HCT116 (cell line): ENCODE measurements around the gene ACER3. TPM values are rescaled to one million over a fixed set of nuclear protein-coding genes. Genes with fewer than 3 reads are reported as not detected.

Experiments used
- ATAC-seq: fragments of 200-7000 bp; cut with Tn5 transposase; 2 replicates; pipeline ENCODE4 v1.9.1; 2020; ENCODE audit warnings: mild to moderate bottlenecking, moderate library complexity
- BruUV-seq: library from RNA; stranded (reverse); fragments of 400-500 nt; replicated peaks from 2 replicates; lab custom pipeline; 2021; lab: Mats Ljungman, UMichigan
- CTCF ChIA-PET: fragments of 300-600 bp; sonication (Branson Sonifier 250); formaldehyde crosslinking; loops from one replicate; lab custom pipeline; 2021; ENCODE audit warnings: antibody characterized with exemption; lab: Charles Lee
- POLR2A ChIA-PET: fragments of 300-600, 350-600 bp; sonication (Branson Sonifier 250); formaldehyde crosslinking; loops from one replicate; lab custom pipeline; 2021; ENCODE audit warnings: antibody characterized with exemption; lab: Charles Lee
- RAD21 ChIA-PET, 2 experiments: fragments of 300-600 bp; sonication (Branson Sonifier 250); formaldehyde crosslinking; loops; one replicate each; lab custom pipeline; 2023; ENCODE audit warnings: low total read pairs in 2 of 2; ENCODE audit not compliant: uncharacterized antibody in 2 of 2, unreplicated experiment in 2 of 2, low non-redundant PET in 1 of 2; lab: Charles Lee
- DNase-seq: peaks from one replicate; pipeline ENCODE4 v3.0.0-alpha.2; 2010; ENCODE audit warnings: low read depth, low spot score
- H2AFZ ChIP-seq: fragments of 200-600 bp; shearing (Covaris generic), sonication (generic); 2 replicates; pipeline ENCODE4 v1.6.1; 2017; ENCODE audit warnings: low read depth, mixed run types, mixed read lengths, antibody characterized with exemption, low read length; ENCODE audit not compliant: poor library complexity, severe bottlenecking
- H3K27ac ChIP-seq: 2 replicates; pipeline ENCODE4 v1.5.1; 2012; ENCODE audit warnings: low read depth, low read length
- H3K27me3 ChIP-seq: fragments of 200-600 bp; sonication (generic); 2 replicates; pipeline ENCODE4 v1.6.1; 2016; ENCODE audit warnings: mixed run types, low read length, mixed read lengths; ENCODE audit not compliant: insufficient read depth
- H3K36me3 ChIP-seq, 2 experiments: fragments of 200-500 bp in 1 of 2; fragments of 200-600 bp in 1 of 2; sonication (Bioruptor generic) in 1 of 2; sonication (generic) in 1 of 2; 2 replicates each; pipeline versions ENCODE4 v1.5.1 to v1.6.1; 2014 to 2016; ENCODE audit warnings: low read length in 2 of 2, inconsistent platforms in 1 of 2, mixed read lengths in 1 of 2, mixed run types in 1 of 2; ENCODE audit not compliant: insufficient read depth in 2 of 2, control insufficient read depth in 1 of 2
- H3K4me1 ChIP-seq, 2 experiments: fragments of 200-600 bp in 1 of 2; sonication (generic) in 1 of 2; 2 replicates each; pipeline versions ENCODE4 v1.5.1 to v1.6.1; 2012 to 2017; ENCODE audit warnings: low read length in 2 of 2, inconsistent platforms in 1 of 2, mild to moderate bottlenecking in 1 of 2, mixed read lengths in 1 of 2, mixed run types in 1 of 2, moderate library complexity in 1 of 2; ENCODE audit not compliant: insufficient read depth in 2 of 2, control insufficient read depth in 1 of 2
- H3K4me2 ChIP-seq: fragments of 200-600 bp; sonication (generic); 2 replicates; pipeline ENCODE4 v1.6.1; 2017; ENCODE audit warnings: mixed run types, low read length, mixed read lengths
- H3K4me3 ChIP-seq, 2 experiments: fragments of 200-600 bp in 1 of 2; sonication (generic) in 1 of 2; replicated peaks in 1 of 2; 2 replicates each; pipeline ENCODE4 v1.5.1; 2011 to 2016; ENCODE audit warnings: low read length in 2 of 2, control low read depth in 1 of 2, low read depth in 1 of 2, mild to moderate bottlenecking in 1 of 2, mixed read lengths in 1 of 2, mixed run types in 1 of 2
- H3K79me2 ChIP-seq: fragments of 200-600 bp; sonication (generic); 2 replicates; pipeline ENCODE4 v1.6.1; 2017; ENCODE audit warnings: mild to moderate bottlenecking, mixed run types, low read length, moderate library complexity, mixed read lengths; ENCODE audit not compliant: insufficient read depth
- H3K9ac ChIP-seq: fragments of 200-600 bp; sonication (generic); 2 replicates; pipeline ENCODE4 v1.6.1; 2016; ENCODE audit warnings: low read length, mixed read lengths
- H3K9me2 ChIP-seq: fragments of 200-600 bp; sonication (generic), shearing (Covaris generic); 2 replicates; pipeline ENCODE4 v1.6.1; 2017; ENCODE audit warnings: mixed run types, mild to moderate bottlenecking, moderate library complexity; ENCODE audit not compliant: insufficient read depth
- H3K9me3 ChIP-seq, 2 experiments: fragments of 200-500 bp in 1 of 2; fragments of 200-600 bp in 1 of 2; sonication (Bioruptor generic) in 1 of 2; sonication (generic) in 1 of 2; 2 replicates each; pipeline ENCODE4 v1.6.1; 2014 to 2017; ENCODE audit warnings: low read length in 2 of 2, mixed read lengths in 2 of 2, inconsistent platforms in 1 of 2, low read depth in 1 of 2, mild to moderate bottlenecking in 1 of 2, mixed run types in 1 of 2, moderate library complexity in 1 of 2; ENCODE audit not compliant: control insufficient read depth in 1 of 2, insufficient read depth in 1 of 2
- H4K20me1 ChIP-seq: fragments of 200-600 bp; sonication (generic), shearing (Covaris generic); 2 replicates; pipeline ENCODE4 v1.6.1; 2017; ENCODE audit warnings: mixed run types, mild to moderate bottlenecking, moderate library complexity; ENCODE audit not compliant: insufficient read depth
- ATF3 ChIP-seq: IDR thresholded peaks from 2 replicates; pipeline ENCODE4 v1.6.1; 2012
- CBX3 ChIP-seq: IDR thresholded peaks from 2 replicates; pipeline ENCODE4 v1.6.1; 2012; ENCODE audit warnings: low read depth
- EGR1 ChIP-seq: IDR thresholded peaks from 2 replicates; pipeline ENCODE4 v1.6.1; 2012; ENCODE audit warnings: low read depth
- ELF1 ChIP-seq: IDR thresholded peaks from 2 replicates; pipeline ENCODE4 v1.6.1; 2012; ENCODE audit warnings: low read depth, borderline replicate concordance
- EZH2phosphoT487 ChIP-seq: fragments of 200-600 bp; IDR thresholded peaks from 2 replicates; pipeline ENCODE4 v1.6.1; 2018; ENCODE audit warnings: antibody characterized with exemption, borderline replicate concordance
- FOSL1 ChIP-seq: IDR thresholded peaks from 2 replicates; pipeline ENCODE4 v1.6.1; 2012; ENCODE audit warnings: low read depth
- JUND ChIP-seq: IDR thresholded peaks from 2 replicates; pipeline ENCODE4 v1.6.1; 2012
- MAX ChIP-seq: IDR thresholded peaks from 2 replicates; pipeline ENCODE4 v1.6.1; 2012
- POLR2A ChIP-seq: IDR thresholded peaks from 2 replicates; pipeline ENCODE4 v1.7.0; 2011; ENCODE audit warnings: borderline replicate concordance; ENCODE audit not compliant: insufficient read depth, insufficient read length; ENCODE audit errors: extremely low read depth
- POLR2AphosphoS5 ChIP-seq: IDR thresholded peaks from 2 replicates; pipeline ENCODE4 v1.6.1; 2011; ENCODE audit warnings: mild to moderate bottlenecking, low read depth, low read length, moderate library complexity
- RAD21 ChIP-seq: IDR thresholded peaks from 2 replicates; pipeline ENCODE4 v1.6.1; 2012; ENCODE audit warnings: low read depth, mild to moderate bottlenecking
- REST ChIP-seq: IDR thresholded peaks from 2 replicates; pipeline ENCODE4 v1.6.1; 2012; ENCODE audit warnings: low read depth
- SIN3A ChIP-seq: IDR thresholded peaks from 2 replicates; pipeline ENCODE4 v1.6.1; 2012; ENCODE audit warnings: low read depth
- SRF ChIP-seq: IDR thresholded peaks from 2 replicates; pipeline ENCODE4 v1.6.1; 2012; ENCODE audit warnings: low read depth
- YY1 ChIP-seq: IDR thresholded peaks from 2 replicates; pipeline ENCODE4 v1.6.1; 2011; ENCODE audit warnings: low read length, low read depth, moderate library complexity, mild to moderate bottlenecking; ENCODE audit not compliant: insufficient replicate concordance; ENCODE audit errors: extremely low read depth
- ZFX ChIP-seq: fragments of 450-650 bp; IDR thresholded peaks from 2 replicates; pipeline ENCODE4 v1.6.1; 2017
- intact Hi-C: fragments of 100-400 bp; cut with micrococcal nuclease; formaldehyde crosslinking; loops from 2 replicates; pipeline ENCODE4 v1.10.0; 2022
- total RNA-seq: library from RNA; stranded (reverse); gene quantifications from one replicate; pipeline ENCODE4 v1.2.1, GENCODE V29; 2021; ENCODE audit not compliant: unreplicated experiment

Gene ACER3
- total RNA-seq, 1 experiment from 2014 or later: 19.1 TPM

GRCh38 chr11:77024745-77025144, 164.0 kb downstream of the ACER3 start:
- H3K9me2 ChIP-seq: no peaks in the 10 kb centered on the region
- TF ChIP-seq YY1: no peak
- TF ChIP-seq EGR1: no peak
- no peak for TF ChIP-seq SIN3A
- TF ChIP-seq SRF: no peak
- no peak for TF ChIP-seq FOSL1
- TF ChIP-seq ELF1: no peak
- TF ChIP-seq REST: no peak
- TF ChIP-seq EZH2phosphoT487: no peak
- no peak for TF ChIP-seq ATF3
- TF ChIP-seq JUND: no peak
- TF ChIP-seq RAD21: no peak
- TF ChIP-seq MAX: no peak
- no peak for TF ChIP-seq POLR2A
- TF ChIP-seq CBX3: no peak
- no peak for TF ChIP-seq ZFX
- no peak for TF ChIP-seq POLR2AphosphoS5
- H3K4me3 ChIP-seq: no peak overlapping the region
- no peaks in the 10 kb centered on the region for H4K20me1 ChIP-seq
- H3K9me3 ChIP-seq: no peaks in the 10 kb centered on the region
- H2AFZ ChIP-seq: no peak overlapping the region
- H3K27me3 ChIP-seq: no peaks in the 10 kb centered on the region
- DNase-seq: no peak
- no peaks in the 10 kb centered on the region for H3K79me2 ChIP-seq
- intact Hi-C loops: no loop called here
- H3K9ac ChIP-seq: no peak overlapping the region
- no peak overlapping the region for H3K27ac ChIP-seq
- ChIA-PET RAD21 (no interaction called here), POLR2A (no interaction called here), CTCF (interaction anchor here (1.9 kb wide), 1 partner anchor 21 kb away, joined by 5 read pairs; no protein-coding TSS in a partner anchor)
- no peak for ATAC-seq
- H3K4me1 ChIP-seq: peaks cover 23 to 24% of the 10 kb centered on the region in 2 experiments
- H3K4me2 ChIP-seq: no peak overlapping the region
- no TSS peak for BruUV-seq
- H3K36me3 ChIP-seq: no peaks in the 10 kb centered on the region
